ENCODE results near the gene C12orf60.
A peak's percentile ranks its signal among the peaks of the same experiment; 100 is the strongest.
"Not testable (repeated sequence)": the region's sequence is repeated elsewhere in the genome, so short reads cannot be mapped to it uniquely, and the experiment has no call there.

Gene C12orf60, protein sequence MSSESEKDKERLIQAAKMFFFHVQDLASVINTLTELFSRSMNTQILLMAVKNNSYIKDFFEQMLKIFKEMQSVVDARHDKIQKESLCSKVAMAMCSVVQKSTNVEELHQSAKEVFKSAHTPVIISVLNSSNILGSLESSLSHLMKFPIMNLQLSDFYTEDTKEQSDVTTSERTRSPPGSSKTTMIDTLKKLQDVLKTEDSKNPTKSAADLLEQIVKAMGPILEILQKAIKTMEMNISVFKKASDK

DNA sequence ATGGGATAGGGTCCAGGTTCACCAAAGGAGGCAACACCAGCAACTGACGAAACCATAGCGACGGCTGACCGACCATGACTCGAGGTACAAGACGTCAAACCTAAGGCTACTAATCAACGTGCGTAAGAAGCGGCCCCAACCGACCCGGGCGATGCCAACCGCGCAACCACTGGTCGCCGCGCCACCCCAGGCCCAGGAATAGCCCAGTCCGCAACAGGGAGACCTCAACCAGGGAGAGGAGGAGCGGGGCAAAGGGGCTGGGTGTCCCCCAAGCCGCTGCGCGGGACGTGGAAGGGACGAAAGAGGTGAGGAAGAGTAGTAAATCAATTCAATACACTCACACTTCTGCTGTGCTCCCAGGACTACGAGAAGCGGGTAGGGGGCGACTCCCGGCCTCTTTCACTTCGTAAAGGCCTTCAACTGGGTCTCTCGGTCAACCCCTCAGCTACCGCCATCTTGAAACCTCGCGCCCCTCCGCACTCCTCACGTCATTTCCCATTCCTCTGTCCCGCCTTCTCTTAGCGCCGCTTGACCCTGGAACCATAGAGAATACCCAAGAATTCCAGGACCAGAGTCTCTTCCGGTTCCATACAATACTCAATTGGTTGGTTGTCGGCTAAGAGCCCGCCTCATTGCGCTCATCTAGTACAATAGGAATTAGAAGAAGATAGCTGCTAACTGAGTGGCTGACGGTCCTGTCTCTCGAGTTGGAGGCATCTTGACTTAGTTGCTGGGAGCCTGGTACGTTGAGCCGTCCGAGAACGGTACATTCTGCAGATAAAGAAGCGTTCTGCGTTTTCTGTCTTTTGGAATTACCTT, at the start of gene C12orf60, which contains the start of gene WBP11:
Gene C12orf60, plus strand, starts transcription at position 660 of the 819 bp plus-strand sequence. CDS start 19,266 bp downstream, outside the sequence.
Gene WBP11, minus strand, starts transcription at position 468 of the 819 bp plus-strand sequence. CDS start 2,095 bp downstream, outside the sequence.
- DNase-seq: peak; percentile 82 to 85

DNA sequence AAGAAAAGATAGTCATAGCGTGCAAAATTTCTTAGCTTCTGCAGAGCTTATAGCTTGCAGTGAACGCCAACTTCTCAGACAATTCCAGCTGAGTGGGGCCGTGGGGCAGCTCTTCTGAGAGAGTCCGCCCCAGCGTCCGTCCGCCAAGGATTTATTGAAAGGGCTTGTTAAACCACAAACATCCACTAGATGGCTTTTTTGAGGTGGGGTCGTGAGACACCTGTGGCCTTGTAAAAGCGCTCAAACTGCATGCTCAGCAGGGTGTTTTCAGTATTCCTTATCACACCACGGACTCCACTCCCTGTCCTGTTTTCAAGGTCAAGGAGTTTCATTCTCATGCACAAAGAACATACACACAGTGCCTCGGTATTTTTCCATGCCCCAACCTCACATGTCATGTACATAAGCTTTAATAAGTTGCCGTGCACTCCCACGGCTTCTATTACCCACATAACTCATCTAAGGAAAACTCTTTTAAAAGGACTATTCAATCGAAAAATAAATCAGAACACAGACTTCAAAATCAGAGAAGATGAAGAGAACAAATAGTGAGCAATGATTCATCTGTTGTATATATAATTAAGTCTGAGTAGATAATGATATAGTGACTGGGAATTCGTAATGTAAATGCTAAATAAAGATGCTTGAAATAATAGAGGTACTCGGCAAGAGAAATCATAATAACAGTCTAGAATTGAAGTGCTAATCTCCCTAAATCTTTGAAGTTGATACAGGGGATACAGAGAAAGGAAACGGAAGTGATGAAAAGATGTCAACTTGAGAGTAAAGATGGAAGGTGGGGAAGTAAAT, 46.9 kb upstream of the C12orf60 start:
- no peak for DNase-seq

DNA sequence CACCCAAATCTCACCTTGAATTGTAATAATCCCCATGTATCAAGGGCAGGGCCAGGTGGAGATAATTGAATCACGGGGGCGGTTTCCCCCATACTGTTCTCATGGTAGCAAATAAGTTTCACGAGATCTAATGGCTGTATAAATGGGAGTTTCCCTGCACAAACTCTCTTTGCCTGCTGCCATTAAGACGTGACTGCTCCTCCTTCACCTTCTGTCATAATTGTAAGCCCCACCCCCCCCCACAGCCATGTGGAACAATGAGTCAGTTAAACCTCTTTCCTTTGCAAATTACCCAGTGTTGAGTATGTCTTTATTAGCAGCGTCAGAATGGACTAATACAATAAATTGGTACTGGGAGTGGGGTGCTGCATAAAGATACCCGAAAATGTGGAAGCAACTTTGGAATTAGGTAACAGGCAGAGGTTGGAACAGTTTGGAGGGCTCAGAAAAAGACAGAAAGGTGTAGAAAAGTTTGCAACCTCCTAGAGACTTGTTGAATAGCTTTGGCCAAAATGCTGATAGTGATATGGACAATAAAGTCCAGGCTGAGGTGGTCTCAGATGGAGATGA, 43.7 kb upstream of the C12orf60 start:
- DNase-seq: not testable (repeated sequence)

DNA sequence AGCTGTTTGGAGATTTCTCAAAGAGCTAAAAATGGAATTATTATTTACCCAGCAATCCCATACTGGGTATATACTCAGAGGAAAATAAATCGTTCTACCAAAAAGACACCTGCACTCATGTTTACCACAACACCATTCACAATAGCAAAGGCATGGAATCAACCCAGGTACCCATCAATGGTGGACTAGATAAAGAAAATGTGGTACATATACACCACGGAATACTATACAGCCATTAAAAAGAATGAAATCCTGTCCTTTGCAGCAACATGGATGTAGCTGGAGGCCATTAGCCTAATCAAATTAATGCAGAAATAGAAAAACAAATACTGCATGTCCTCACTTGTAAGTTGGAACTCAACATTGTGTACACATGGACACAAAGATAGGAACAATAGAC, 38.1 kb upstream of the C12orf60 start:
- no peak for DNase-seq

DNA sequence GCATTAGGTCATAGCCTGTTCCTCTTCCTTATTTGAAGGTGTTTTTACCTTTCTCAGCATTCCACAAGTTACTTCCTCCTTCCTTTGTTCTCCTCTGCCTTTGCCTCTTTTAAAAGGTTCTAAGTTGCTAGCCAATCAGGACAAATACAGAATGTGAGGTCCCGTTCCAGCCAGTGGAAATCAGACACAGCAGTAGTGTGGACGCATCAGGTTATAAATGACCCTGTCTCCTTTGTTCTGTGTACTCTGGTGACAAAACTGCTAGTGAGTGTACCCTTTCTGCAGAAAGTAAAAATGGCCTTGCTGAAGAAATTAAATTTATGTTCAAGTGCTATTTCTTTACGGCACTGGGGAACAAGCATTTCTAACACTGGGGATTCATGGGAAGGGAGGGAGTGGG, 37.5 kb upstream of the C12orf60 start:
- not testable (repeated sequence) for DNase-seq

DNA sequence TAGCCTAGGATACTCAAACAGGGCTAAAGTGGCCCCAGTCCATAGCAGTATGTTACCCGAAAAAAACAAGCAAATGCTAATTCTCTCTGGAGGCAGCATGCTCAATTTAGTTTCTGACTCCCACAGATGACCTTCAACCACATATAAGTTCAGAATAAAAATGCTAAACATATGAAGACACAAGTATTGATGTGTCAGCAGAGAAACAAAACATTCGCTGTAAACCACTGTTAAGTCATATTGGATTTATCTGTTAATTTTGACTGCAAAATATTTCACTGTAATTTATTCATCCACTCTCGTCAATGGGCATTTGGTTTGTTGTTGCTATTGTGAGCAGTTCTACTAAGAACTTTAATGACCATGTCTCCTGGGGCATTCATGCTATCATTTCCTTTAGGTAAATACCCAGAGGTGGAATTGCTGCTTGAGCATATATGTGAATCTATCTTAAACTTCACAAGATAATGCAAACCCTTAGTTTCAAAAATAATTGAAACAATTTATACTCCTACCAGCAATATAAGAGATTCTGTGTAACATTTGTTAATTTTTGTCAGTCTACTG, 36.7 kb upstream of the C12orf60 start:
- DNase-seq: no peak

DNA sequence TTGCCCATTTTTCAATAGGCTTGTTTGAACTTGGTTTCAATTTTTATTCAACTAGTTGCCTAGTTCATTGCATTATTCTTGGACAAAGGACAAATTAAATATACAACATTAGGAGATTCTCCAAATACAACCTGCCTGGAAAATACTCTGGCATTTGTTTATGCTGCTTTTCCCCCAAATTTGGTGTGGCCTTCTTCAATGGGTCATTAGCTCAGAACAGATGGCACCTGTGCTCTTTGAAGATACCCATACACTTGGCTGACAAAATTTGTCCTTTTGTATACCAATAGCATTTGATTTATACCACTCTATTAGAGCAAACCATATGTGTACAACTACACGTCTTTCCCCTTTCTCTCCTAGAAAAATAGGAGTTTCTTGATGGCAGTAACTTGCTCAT, 35.9 kb upstream of the C12orf60 start:
- DNase-seq: no peak

DNA sequence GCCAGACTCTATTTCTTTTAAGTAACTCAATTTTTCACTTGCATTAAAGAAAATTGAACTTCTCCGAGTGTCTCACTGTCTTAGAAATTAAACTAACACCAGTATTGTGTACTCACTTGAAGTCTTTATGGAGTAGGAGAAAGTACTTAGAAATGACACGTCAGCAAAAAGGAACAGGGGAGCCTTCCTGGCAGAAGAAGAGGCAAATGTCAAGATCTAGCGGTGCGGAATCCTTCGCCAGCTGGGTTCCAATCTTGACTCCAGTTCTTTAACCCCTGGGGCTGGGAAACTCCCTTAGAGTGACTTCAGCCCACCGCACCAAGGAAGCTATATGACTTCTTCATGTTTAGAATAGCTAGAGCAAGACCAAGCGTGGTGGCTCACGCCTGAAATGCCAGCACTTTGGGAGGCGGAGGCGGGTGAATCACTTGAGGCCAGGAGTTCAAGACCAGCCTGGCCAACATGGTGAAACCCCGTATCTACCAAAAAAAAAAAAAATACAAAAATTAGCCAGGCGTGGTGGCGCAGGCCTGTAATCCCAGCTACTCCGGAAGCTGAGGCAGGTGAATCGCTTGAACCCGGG, 34.6 kb upstream of the C12orf60 start:
- peak; percentile 18 to 21 for DNase-seq

DNA sequence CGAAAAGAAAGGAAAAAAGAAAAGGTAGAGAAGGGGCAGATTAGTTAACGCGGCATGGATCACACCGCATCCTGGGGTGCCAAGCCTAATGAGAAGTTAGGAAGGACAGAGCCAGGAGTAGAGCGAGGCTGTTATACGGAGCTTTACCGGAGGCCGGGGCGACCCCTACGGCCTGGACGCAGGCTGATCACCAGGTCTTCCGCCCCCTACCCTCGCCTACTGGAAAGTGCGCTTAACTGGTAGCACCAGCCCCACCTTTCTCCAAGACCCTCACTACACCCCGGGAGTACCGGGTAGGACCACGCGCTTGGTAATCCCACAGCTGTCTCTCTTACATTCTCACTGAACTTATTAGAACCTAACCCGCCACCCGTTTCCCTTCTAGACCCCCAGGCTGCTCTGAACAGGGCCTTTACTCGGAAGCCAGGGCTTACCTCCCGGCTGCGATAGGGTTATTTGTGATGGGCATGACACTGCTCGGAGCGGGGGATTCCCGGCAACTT, 34.0 kb upstream of the C12orf60 start:
- DNase-seq: no peak

DNA sequence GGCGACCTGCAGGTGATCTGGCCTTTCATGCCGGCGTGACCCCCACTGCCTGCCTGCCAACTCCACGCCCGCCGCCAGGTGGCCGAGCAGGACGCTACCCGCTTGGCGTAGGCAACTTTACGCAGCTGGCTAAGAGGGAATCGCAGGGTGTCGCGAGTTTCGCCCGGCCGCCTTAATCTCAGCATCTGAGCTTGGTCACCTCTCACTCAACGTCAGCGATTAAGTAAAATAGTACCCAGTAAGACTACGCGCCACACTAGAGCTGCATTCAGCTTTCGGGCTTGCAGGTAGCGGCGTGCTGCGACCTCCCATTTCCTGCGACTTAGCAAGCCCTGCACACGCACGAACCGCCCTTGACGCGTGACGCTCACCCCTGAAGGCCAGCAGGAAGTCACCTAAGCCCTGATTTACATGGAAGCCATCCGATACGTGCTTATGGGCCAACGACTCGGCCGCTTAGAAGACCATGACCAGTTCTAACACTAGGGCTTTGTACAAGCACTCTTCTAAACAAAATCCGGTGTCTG, 33.4 kb upstream of the C12orf60 start:
- DNase-seq: peak; percentile 82 to 83

DNA sequence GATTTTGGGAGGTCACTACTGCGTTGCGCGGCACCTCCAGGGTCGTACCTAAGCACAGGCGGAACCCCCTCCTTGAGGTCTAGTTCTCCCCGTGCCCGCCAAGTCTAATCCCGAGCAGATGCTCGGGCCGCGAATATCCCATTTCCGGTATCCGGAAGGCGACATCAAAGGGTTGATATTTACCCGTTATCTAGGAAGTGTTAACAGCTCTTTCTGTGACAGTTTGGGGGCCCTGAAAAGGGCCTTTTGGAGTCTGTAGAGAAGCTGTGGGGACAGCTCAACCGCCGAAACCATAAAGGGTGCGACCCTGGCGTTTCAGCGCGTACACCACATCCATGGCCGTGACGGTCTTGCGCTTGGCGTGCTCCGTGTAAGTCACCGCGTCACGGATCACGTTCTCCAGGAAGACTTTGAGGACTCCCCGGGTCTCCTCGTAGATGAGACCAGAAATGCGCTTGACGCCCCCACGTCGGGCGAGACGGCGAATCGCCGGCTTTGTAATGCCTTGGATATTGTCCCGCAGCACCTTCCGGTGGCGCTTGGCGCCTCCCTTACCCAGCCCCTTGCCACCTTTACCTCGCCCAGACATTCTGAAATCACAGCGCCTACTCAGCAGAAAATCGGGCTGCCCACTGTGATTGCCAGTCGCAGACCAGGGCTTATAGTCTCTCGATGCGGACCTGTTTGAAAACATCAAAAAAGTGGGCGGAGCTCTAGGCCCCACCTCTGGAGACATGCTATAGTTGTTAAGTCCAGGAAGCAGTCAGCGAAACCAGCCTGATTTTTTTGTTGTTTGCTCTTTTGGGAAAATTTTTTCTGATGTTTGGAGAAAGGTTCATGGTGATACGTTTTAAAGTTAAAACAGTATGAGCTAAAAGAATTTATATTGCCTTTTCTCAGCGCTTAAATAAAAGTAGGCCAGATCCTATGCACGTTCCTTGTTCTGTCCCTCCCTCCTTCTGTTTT, 32.7 kb upstream of the C12orf60 start:
- peak; percentile 92 to 94 for DNase-seq

DNA sequence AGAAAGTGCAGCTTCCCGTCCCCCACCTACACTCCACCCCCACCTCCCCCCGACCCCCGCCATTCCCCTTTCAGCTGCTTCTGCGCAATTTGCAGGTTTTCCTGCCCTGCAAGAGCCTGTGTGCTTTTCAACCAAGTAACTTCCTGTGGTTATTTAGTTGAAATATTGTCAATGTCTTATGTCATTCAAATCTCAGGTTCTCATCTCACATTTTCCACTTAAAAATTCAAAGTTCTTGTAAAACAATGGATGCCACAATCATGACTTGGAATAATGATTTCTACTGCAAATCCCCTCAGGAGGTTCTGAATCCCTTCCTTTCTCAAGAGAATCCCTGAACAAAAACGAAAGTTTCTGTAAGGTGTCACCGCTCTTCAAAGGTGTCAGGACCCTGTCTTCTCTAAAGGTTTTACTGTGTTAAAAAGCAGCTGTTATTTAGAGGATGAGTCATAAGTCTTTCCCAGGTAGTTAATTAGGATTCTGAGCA, 31.8 kb upstream of the C12orf60 start:
- DNase-seq: peak; percentile 29 to 39

DNA sequence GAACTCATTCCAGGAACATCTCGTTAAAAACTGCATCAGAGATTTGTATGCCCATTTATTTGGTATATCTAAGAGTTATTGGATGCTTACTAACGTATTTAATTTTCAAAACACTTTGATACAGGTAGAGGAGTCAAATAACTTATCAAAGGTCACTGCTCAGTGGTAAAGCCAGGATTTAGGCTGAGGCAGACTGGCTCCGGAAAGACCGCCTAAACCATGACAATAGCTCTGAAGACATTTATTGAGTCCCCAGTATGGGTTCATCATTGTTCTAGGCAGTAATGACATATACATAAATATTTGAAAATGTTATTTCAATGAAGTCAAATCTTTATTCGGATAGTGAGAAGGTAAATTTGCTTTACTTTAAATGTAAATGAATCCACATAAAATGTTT, 30.5 kb upstream of the C12orf60 start:
- no peak for DNase-seq

DNA sequence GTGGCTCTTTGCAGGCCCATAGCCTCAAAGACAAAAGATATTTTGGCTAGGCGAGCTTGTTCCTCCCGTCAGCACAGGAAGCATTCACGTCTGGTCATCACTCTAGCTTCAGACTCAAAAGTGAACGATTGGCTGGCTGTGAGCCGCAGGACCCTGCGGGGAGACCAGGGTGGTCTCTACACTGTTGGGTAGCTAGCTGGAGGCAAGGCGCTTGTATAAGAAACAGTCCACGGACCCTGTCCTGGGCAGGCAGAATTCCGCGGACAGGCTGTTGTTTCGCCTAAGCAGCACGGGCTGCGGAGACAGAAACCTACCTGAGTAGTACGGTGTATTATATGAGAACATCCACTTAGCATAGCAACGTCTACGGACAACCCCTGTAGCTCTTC, 29.8 kb upstream of the C12orf60 start:
- DNase-seq: no peak

DNA sequence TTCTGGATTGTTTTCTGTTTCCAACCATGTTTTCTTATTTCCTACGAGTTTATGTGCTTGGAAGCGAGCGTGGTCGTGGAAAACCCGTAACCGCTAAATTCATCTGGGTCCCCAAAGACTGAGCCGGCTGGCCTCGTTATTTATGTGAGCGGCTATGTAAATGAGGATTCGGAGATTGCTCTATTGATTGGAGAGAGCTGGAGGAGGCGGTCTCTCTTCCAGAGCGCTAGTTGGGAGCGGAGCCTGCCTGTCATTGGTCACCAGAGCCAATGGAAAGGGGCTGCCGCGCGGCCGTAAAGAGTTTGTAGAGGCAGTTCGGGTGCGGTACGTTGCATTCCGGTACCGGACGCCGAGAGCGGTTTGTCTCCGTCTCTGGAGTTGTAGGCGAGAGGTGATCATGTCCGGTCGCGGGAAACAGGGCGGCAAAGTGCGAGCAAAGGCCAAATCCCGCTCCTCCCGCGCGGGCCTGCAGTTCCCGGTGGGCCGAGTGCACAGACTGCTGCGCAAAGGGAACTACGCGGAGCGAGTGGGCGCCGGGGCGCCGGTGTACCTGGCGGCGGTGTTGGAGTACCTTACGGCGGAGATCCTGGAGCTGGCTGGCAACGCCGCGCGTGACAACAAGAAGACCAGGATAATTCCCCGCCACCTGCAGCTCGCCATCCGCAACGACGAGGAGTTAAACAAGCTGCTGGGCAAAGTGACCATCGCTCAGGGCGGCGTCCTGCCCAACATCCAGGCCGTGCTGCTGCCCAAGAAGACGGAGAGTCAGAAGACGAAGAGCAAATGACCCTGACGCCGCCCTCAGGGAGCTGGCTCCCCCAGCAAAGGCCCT, 29.2 kb upstream of the C12orf60 start:
- DNase-seq: peak; percentile 81 to 84

DNA sequence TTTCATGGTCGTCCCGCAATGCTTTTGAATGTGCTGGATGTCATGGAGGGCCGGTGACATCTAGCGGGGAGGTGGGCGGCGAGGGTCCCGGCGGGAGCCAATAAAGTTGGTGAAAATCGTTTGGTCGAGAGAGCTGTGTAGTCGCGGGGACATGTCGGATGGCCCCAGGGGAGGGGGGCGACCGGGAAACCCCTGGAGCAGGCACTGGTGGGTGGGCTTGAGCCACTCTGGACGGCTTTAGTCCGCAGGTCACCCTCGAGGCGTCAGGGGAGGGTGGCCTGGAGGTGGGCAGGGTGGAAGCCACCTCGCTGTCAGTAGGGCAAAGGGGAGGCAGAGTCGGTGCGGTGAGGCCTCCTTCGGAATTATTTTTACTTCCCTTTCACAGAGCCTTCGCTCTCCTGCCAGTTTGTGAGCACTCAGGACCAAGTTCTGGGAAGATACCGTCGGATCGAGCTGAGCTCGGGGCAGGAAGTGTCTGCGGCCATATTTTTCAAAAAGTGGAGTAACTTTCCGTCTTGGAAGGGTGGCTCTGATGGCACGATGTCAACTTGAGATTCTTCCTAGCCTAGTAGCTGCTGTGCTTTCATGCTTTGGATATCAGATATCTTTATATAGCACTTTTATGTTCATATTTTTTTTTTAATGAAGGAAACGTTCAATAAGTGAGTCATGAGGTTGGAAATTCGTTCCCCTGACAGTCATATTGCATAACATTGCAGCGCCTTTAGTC, 28.4 kb upstream of the C12orf60 start:
- DNase-seq: peak in 1 of 2 experiments; percentile 9

DNA sequence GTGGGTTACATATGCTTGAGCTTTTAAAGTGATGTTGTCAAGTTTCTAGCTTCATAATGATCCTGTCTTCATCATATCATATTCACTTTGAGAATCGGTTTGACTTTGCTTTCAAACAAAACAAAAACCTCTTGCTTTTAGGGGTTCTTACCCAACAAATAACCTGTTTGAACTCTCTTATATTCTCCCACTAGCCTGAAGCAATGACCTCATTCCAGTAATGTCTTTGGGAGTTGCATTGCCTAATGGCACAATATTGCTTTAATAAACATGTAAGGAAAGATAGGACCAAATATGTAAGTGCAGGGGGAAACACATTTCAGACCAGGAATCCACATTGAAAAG, 27.9 kb upstream of the C12orf60 start:
- DNase-seq: no peak

DNA sequence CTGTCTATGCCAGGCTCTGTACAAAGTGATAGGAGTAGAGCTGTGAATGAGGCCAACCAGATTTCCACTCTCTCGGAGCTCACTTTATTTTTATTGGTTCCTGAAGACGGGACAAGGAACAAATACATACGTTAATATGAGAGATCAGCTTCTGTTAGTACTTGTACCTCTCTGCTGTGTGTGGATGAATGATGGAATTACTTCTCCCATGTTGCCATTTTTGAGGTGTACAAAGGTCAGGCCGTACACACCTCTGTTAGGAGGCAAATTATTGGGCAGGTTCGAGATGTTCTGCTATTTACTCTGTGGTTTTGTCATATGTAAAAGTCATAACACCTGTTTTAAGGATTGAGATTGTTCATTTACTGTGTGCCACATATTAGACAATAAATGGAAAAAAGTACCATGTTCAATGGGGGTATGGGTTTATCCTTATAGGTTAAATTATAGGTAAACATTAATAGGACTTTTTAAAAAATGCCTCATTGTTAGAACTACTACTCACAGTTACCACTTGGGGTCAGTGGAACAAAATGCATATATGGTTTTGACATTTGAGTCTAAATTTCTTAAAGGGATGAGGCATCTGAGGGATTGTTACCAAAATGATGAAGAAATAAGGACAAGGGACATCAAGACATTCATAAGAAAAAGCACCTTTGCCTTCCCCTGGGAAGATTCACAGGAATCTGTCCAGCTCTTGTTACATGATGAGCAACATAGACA, 27.1 kb upstream of the C12orf60 start:
- DNase-seq: no peak

Data from activated CD4-positive, alpha-beta T cell treated with anti-CD3 and anti-CD28 coated beads, Interleukin-2, amount 50 U/mL, for 4 hours (primary cell).